KOPT-K1 (cell line): ENCODE measurements around the gene YPEL5.

Experiments
- H3K27ac ChIP-seq: fragments of 200-600 bp; sonication (generic); 2 replicates; pipeline ENCODE4 v1.5.1; 2016; ENCODE audit warnings: antibody characterized with exemption, mild to moderate bottlenecking, low read depth, low read length; ENCODE audit not compliant: poor library complexity, severe bottlenecking
- H3K36me3 ChIP-seq: fragments of 200-600 bp; sonication (generic); 2 replicates; pipeline ENCODE4 v1.5.1; 2017; ENCODE audit warnings: antibody characterized with exemption, mild to moderate bottlenecking, low read length, moderate library complexity; ENCODE audit not compliant: insufficient read depth
- H3K9me3 ChIP-seq: fragments of 200-600 bp; sonication (generic); 2 replicates; pipeline ENCODE4 v1.5.1; 2017; ENCODE audit warnings: antibody characterized with exemption, low read length, mild to moderate bottlenecking; ENCODE audit not compliant: insufficient read depth, poor library complexity, severe bottlenecking

The YPEL5 gene

GRCh38 chr2:30177440-30177839 is 30.6 kb downstream of the YPEL5 start:
- no peaks in the 10 kb centered on the region for H3K9me3 ChIP-seq
- no peaks in the 10 kb centered on the region for H3K36me3 ChIP-seq
- no peak overlapping the region for H3K27ac ChIP-seq

GRCh38 chr2:30177956-30178355 is 31.1 kb downstream of the YPEL5 start:
- no peaks in the 10 kb centered on the region for H3K36me3 ChIP-seq
- H3K9me3 ChIP-seq, result no peaks in the 10 kb centered on the region
- no peak overlapping the region for H3K27ac ChIP-seq

DNA sequence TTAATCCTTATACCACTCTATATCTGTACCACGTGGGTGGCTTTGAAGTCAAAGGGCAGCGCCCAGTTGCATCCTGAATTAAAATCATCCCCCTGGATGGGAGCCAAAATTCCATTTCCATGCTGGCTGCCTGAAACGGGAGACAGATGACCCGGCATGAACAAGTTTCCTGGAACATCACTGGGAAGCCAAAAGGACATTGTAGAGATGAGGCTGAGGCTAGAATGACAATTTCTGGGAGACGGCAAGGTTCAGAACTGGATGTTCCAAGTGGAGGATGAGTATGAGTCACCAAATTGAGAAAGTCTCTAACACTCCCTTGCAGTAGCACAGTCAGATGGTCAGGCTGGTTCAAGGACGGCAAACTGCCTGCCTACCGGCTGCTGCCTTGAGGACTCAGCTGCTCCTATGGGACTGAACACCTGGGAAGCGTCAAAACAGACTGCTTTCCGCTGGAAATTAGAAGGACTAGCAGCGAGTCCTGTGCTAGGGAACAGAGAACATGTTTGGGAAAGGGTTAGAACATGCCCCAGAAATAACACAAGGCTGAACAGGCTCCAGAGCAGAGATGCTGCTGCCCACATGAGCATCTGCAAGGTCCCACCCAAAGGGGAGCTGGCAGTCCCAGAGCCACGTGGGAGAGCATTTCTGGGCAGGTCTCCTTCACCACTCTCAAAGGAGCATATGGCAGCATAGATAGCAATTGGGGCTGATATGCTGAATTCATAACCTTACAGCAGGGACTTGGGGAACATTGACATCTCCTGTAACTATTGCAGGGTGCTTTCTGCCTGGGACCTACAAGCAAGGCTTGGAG is 32.0 kb downstream of the YPEL5 start:
- H3K9me3 ChIP-seq, result no peaks in the 10 kb centered on the region
- H3K36me3 ChIP-seq, result no peaks in the 10 kb centered on the region
- no peak overlapping the region for H3K27ac ChIP-seq

DNA sequence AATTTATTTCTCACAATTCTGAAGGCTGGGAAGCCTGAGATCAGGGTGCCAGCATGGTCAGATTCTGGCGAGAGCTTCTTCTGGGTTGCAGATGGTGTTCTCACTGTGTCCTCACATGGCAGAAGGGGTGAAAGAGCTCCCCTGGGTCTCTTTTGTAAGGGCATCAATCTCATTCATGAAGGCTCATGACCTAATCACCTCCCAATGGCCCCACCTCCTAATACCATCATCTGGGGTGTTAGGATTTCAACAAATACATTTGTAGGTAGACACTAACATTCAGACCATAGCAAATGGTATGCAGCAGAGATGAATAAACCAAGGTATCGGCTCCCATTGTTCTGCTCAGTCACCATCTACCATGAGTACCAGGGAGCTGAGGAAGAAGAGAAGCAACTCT is 32.7 kb downstream of the YPEL5 start:
- H3K36me3 ChIP-seq, result no peaks in the 10 kb centered on the region
- no peak overlapping the region for H3K27ac ChIP-seq
- no peaks in the 10 kb centered on the region for H3K9me3 ChIP-seq

- Histone ChIP-seq H3K27ac (no peak overlapping the region), H3K9me3 (no peaks in the 10 kb centered on the region)
Measured at GRCh38 chr2:30180226-30180625, 33.4 kb downstream of the YPEL5 start.

DNA sequence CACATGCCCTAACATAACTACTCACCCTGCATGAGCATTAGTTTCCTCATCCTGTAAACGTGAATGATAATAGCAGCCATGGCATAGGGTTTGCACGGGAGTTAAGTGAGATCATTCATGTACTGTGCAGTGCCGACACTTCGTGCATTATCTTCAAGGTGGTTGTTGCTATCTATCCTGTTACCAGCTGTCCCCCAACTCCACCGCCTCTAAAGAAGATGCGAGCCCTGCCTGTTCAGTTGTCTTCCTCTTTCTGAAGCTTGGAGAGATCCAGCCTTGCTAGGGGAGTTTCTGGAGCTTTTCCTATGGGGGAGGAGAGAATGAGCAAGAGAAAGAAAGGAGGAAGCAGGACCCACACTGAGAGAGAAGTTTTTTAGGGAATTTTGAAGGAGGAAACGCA is 34.4 kb downstream of the YPEL5 start:
- no peak overlapping the region for H3K27ac ChIP-seq
- no peaks in the 10 kb centered on the region for H3K36me3 ChIP-seq
- H3K9me3 ChIP-seq, result no peaks in the 10 kb centered on the region

More at GRCh38 chr2:30180226-30180625, 33.4 kb downstream of the YPEL5 start:
- no peaks in the 10 kb centered on the region for H3K36me3 ChIP-seq

- H3K9me3 ChIP-seq, result no peaks in the 10 kb centered on the region
- no peak overlapping the region for H3K27ac ChIP-seq
- no peaks in the 10 kb centered on the region for H3K36me3 ChIP-seq
Measured at GRCh38 chr2:30184035-30184434, 37.2 kb downstream of the YPEL5 start.

DNA sequence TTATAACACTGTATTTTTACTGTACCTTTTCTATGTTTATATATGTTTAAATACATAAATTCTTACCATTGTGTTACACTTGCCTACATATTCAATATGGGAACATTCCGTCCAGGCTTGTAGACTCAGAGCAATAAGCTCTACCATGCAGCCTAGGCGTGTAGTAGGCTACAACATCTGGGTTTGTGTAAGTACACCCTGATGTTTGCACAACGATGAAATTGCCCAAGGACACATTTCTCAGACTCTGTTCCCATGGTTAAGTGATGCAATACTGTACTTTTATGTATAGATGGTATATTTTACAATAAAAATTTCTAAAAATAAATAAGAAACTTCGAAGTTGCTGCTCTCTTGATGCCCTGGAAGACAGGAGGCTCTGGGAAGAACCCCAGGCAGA is 38.4 kb downstream of the YPEL5 start:
- Histone ChIP-seq H3K27ac (no peak overlapping the region), H3K9me3 (no peaks in the 10 kb centered on the region), H3K36me3 (no peaks in the 10 kb centered on the region)

DNA sequence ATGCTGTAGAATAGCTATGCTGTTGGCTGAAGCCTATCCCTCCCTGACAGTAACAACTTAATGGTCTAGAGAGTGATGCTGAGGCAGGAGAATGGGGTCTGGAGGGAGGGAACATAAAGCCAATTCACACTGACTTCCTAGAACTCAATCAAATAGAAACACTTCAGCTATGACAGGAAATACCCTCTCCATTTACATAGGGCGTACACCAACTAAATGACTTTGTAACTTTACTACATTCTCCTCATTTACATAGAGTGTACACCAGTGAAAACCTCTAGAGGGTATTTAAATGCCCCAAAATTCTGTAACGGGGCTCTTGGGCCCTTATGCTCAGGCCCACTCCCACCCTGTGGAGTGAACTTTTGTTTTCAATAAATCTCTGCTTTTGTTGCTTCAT is 41.5 kb downstream of the YPEL5 start:
- no peak overlapping the region for H3K27ac ChIP-seq
- no peaks in the 10 kb centered on the region for H3K9me3 ChIP-seq
- H3K36me3 ChIP-seq, result no peaks in the 10 kb centered on the region

DNA sequence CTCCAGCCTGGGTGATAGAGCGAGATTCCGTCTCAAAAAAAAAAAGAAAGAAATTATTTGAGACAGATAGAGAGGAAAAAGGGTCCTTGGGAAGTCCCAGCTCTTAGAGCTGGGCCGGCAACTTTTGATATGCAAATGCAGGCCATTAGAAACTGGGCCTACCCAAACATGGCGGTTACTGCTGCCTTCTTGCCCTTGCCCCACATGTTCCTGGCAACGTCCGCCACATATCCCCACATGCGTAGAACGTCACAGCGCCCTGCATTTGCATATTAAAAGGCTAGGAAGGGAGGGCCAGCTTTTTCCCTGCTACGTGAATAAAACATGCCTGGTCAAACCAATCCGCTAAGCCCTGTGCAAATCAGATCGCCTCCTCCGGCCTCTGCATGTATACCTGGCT is 43.8 kb downstream of the YPEL5 start:
- Histone ChIP-seq H3K27ac (no peak overlapping the region), H3K9me3 (no peaks in the 10 kb centered on the region), H3K36me3 (no peaks in the 10 kb centered on the region)

DNA sequence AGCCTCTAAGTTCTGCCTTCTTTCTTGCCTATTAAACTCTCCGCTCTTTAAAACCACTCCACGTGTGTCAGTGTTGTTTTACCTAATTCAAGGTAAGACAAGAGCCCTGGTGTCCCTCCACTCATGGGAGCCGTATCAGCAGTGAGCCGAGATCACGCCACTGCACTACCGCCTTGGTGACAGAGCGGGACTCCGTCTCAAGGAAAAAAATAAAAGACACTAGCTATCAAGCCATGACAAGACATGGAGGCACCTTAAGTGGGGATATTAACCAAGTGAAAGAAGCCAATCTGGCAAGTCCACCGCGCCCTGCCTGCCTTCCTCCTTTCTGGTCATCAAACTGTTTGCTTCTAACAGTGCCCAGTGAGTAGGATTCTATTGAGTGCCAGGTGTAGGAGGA is 44.3 kb downstream of the YPEL5 start:
- no peaks in the 10 kb centered on the region for H3K36me3 ChIP-seq
- no peaks in the 10 kb centered on the region for H3K9me3 ChIP-seq
- H3K27ac ChIP-seq, result no peak overlapping the region

- H3K9me3 ChIP-seq, result no peaks in the 10 kb centered on the region
- no peaks in the 10 kb centered on the region for H3K36me3 ChIP-seq
- H3K27ac ChIP-seq, result no peak overlapping the region
Measured at GRCh38 chr2:30191819-30192271, 45.0 kb downstream of the YPEL5 start.

- no peaks in the 10 kb centered on the region for H3K9me3 ChIP-seq
- H3K27ac ChIP-seq, result no peak overlapping the region
- H3K36me3 ChIP-seq, result no peaks in the 10 kb centered on the region
Measured at GRCh38 chr2:30192314-30192713, 45.5 kb downstream of the YPEL5 start.

DNA sequence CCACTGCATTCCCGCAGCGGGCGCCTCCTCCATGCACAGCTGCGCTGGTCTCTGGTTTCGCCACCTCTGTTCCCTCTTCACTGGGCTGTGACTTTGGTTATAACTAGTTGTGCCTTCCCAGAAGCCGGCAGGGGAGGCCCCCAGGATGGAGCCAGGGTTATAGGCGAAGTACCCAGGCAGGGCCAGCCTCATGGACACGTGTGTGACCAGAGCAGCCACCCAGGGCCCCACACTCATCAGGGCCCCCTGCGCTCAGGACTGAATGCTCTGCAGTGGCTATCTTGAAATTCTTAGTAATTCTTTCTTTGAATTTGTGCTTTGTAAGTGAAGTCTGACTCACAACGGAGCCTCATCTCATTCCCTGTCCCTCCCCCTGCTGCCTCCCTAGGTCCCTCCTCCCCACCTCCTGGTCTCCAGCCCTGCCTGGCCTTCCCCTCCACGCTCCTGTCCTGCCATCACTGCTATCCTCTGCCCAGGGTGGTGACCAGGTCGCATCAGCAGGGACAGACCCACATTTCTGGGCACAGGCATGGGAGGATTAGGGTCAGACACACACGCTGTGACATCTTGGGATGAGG is 46.4 kb downstream of the YPEL5 start:
- Histone ChIP-seq H3K36me3 (no peaks in the 10 kb centered on the region), H3K27ac (no peak overlapping the region), H3K9me3 (no peaks in the 10 kb centered on the region)

DNA sequence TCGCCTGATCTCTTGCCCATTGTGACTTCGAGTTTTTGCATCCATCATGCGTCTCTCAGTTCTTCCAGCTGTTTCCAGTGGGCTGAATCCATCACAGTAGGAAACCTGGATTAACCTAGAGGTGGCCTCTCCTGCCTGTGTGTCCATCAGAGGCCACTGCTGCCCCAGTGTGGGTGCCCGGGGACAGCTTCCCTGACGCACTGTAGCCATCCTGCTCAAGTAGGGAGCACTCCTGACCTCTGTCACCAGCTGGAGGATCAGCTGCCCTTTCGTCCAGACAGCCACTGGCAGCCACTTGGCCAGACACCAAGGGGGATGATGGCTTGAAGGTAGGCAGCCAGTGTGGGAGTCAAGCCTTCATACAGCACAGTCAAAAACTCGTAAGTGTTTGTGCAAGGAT is 47.6 kb downstream of the YPEL5 start:
- H3K36me3 ChIP-seq, result no peaks in the 10 kb centered on the region
- H3K9me3 ChIP-seq, result no peaks in the 10 kb centered on the region
- no peak overlapping the region for H3K27ac ChIP-seq

- H3K9me3 ChIP-seq, result no peaks in the 10 kb centered on the region
- H3K27ac ChIP-seq, result no peak overlapping the region
- H3K36me3 ChIP-seq, result no peaks in the 10 kb centered on the region
Measured at GRCh38 chr2:30195016-30195415, 48.2 kb downstream of the YPEL5 start.
